Liver (tissue), 9 donors: ENCODE data around the gene LTBP4. TPM values are rescaled to one million over a fixed set of nuclear protein-coding genes. Genes with fewer than 3 reads are reported as not detected.

Experiments used
- DNase-seq: peaks from one replicate; pipeline ENCODE4 v3.0.0-alpha.2; 2017; ENCODE audit warnings: low spot score
- H3K27ac ChIP-seq, 2 donors: one replicate each; pipeline ENCODE4 v1.7.0; 2013; ENCODE audit warnings: inconsistent platforms in 2 of 2, low read length in 2 of 2, control low read depth in 1 of 2, low read depth in 1 of 2, mild to moderate bottlenecking in 1 of 2
- H3K27me3 ChIP-seq, 4 donors: one replicate each; pipeline versions ENCODE4 v1.6.1 to v1.7.0; 2013; ENCODE audit warnings: low read length in 3 of 4, inconsistent platforms in 1 of 4, mild to moderate bottlenecking in 1 of 4, moderate library complexity in 1 of 4; ENCODE audit not compliant: control insufficient read depth in 4 of 4, insufficient read depth in 4 of 4
- H3K36me3 ChIP-seq, 4 donors: one replicate each; pipeline versions ENCODE4 v1.6.1 to v1.7.0; 2013; ENCODE audit warnings: low read length in 3 of 4, mild to moderate bottlenecking in 3 of 4, low read depth in 1 of 4, moderate library complexity in 1 of 4; ENCODE audit not compliant: control insufficient read depth in 4 of 4, insufficient read depth in 3 of 4
- H3K4me1 ChIP-seq, 4 donors: one replicate each; pipeline versions ENCODE4 v1.6.1 to v1.7.0; 2013; ENCODE audit warnings: low read length in 3 of 4, mild to moderate bottlenecking in 3 of 4, moderate library complexity in 1 of 4; ENCODE audit not compliant: control insufficient read depth in 4 of 4, insufficient read depth in 4 of 4
- H3K4me3 ChIP-seq, 3 donors: one replicate each; pipeline versions ENCODE4 v1.6.1 to v1.7.0; 2013; ENCODE audit warnings: low read length in 3 of 3, control low read depth in 1 of 3, low read depth in 1 of 3, mild to moderate bottlenecking in 1 of 3
- H3K9ac ChIP-seq, 2 donors: one replicate each; pipeline ENCODE4 v1.7.0; 2013; ENCODE audit warnings: low read length in 2 of 2, mild to moderate bottlenecking in 2 of 2, moderate library complexity in 2 of 2, control low read depth in 1 of 2, low read depth in 1 of 2
- H3K9me3 ChIP-seq, 4 donors: one replicate each; pipeline versions ENCODE4 v1.6.1 to v1.7.0; 2013; ENCODE audit warnings: low read length in 3 of 4; ENCODE audit not compliant: control insufficient read depth in 4 of 4
- CTCF ChIP-seq: fragments of 150-350 bp; IDR thresholded peaks from 2 replicates; pipeline ENCODE4 v1.5.1; 2017; ENCODE audit warnings: improper control_type of control experiment, low read depth, low read length; ENCODE audit not compliant: missing input control
- FOXA1 ChIP-seq: IDR thresholded peaks from 2 replicates; pipeline ENCODE4 v1.6.1; 2016; ENCODE audit warnings: antibody characterized with exemption
- FOXA2 ChIP-seq: IDR thresholded peaks from 2 replicates; pipeline ENCODE4 v1.6.1; 2016; ENCODE audit warnings: antibody characterized with exemption
- GABPA ChIP-seq, 2 donors: IDR thresholded peaks in 1 of 2; conservative IDR thresholded peaks in 1 of 2; 2 replicates each; pipeline ENCODE4 v1.6.1; 2016; ENCODE audit warnings: antibody characterized with exemption in 2 of 2, mild to moderate bottlenecking in 1 of 2, moderate library complexity in 1 of 2
- HNF4A ChIP-seq, 2 donors: conservative IDR thresholded peaks; 2 replicates each; pipeline ENCODE4 v1.6.1; 2016; ENCODE audit warnings: antibody characterized with exemption in 2 of 2, mild to moderate bottlenecking in 2 of 2
- HNF4G ChIP-seq: IDR thresholded peaks from 2 replicates; pipeline ENCODE4 v1.6.1; 2016; ENCODE audit warnings: antibody characterized with exemption
- JUND ChIP-seq, 2 donors: IDR thresholded peaks; 2 replicates each; pipeline ENCODE4 v1.6.1; 2016; ENCODE audit warnings: antibody characterized with exemption in 2 of 2
- MAX ChIP-seq: IDR thresholded peaks from 2 replicates; pipeline ENCODE4 v1.6.1; 2016; ENCODE audit warnings: antibody characterized with exemption
- NR2F2 ChIP-seq: IDR thresholded peaks from 2 replicates; pipeline ENCODE4 v1.6.1; 2016; ENCODE audit warnings: antibody characterized with exemption
- REST ChIP-seq: IDR thresholded peaks from 2 replicates; pipeline ENCODE4 v1.6.1; 2016; ENCODE audit warnings: antibody characterized with exemption, mild to moderate bottlenecking
- RXRA ChIP-seq, 2 donors: IDR thresholded peaks; 2 replicates each; pipeline ENCODE4 v1.6.1; 2017 to 2018; ENCODE audit warnings: antibody characterized with exemption in 2 of 2, mild to moderate bottlenecking in 1 of 2
- TAF1 ChIP-seq: conservative IDR thresholded peaks from 2 replicates; pipeline ENCODE4 v1.6.1; 2016; ENCODE audit warnings: antibody characterized with exemption, mild to moderate bottlenecking
- YY1 ChIP-seq: IDR thresholded peaks from 2 replicates; pipeline ENCODE4 v1.6.1; 2016; ENCODE audit warnings: antibody characterized with exemption, mild to moderate bottlenecking
- ZBTB33 ChIP-seq: IDR thresholded peaks from 2 replicates; pipeline ENCODE4 v1.6.1; 2016; ENCODE audit warnings: antibody characterized with exemption
- WGBS: extraction: QIAGEN DNeasy Blood & Tissue Kit; methylation state at CpG from one replicate; pipeline ENCODE4 v1.1.7; 2013; 5-methylcytosine and 5-hydroxymethylcytosine counted together
- polyA plus RNA-seq, 2 donors: library from polyadenylated mRNA; stranded (reverse) in 1 of 2; unstranded in 1 of 2; fragments of 200-250 nt in 1 of 2; fragments of >200 nt in 1 of 2; fragmentation: Nextera tagmentation in 1 of 2; extraction: Ambion mirVana in 1 of 2; gene quantifications; one replicate each; pipeline versions ENCODE4 v1.2.1 to v1.2.3, GENCODE V29; 2013 to 2015
- total RNA-seq, 2 donors: library from RNA; depleted of rRNA; stranded (reverse); fragments of >200 nt; gene quantifications; one replicate each; pipeline ENCODE4 v1.2.3, GENCODE V29; 2014
- donor health status: healthy.
- donor health status: healthy.
- donor health status: healthy.
- donor health status: healthy.
- donor health status: healthy.

Gene LTBP4
- total and polyA plus RNA-seq, 4 donors = 9.6 to 28.7 (median 17.8) TPM

- TF ChIP-seq REST (no peak), FOXA2 (no peak)
These were observed 29.2 kb upstream of the LTBP4 start (continued) for GRCh38 chr19:40571831-40572495.

- TF ChIP-seq REST (no peak), JUND (IDR thresholded peaks at IDR 0.05) (no peak), FOXA1 (no peak), MAX (no peak), RXRA (IDR thresholded peaks at IDR 0.05) (no peak), FOXA2 (no peak), TAF1 (no peak), YY1 (no peak), GABPA (IDR thresholded peaks at IDR 0.05 in 1 of 2, conservative IDR thresholded peaks at IDR 0.05 in 1 of 2) (no peak), HNF4A (conservative IDR thresholded peaks at IDR 0.05) (no peak), NR2F2 (no peak), CTCF (no peak), HNF4G (no peak), ZBTB33 (no peak)
- Histone ChIP-seq H3K4me3 (no peak overlapping the region), H3K9me3 (no peaks in the 10 kb centered on the region), H3K27ac (no peak overlapping the region), H3K9ac (no peak overlapping the region), H3K4me1 (peaks cover 3 to 9% (median 6%) of the 10 kb centered on the region in 4 donors), H3K27me3 (no peaks in the 10 kb centered on the region), H3K36me3 (peaks cover 0 to 1% (median 0%) of the 10 kb centered on the region in 4 donors)
- WGBS = 78% methylated on average over 18 of the region's 18 CpGs
- DNase-seq = no peak
These were observed 25.8 kb upstream of the LTBP4 start for GRCh38 chr19:40575326-40575725.
